Transverse colon (tissue), 4 donors: ENCODE measurements around the gene VRK2. TPM values are rescaled to one million over a fixed set of nuclear protein-coding genes. Genes with fewer than 3 reads are reported as not detected.
"Not testable (repeated sequence)": the region's sequence is repeated elsewhere in the genome, so short reads cannot be mapped to it uniquely, and the experiment has no call there.

ENCODE experiments used
- DNase-seq: peaks from one replicate; pipeline ENCODE4 v3.0.0-alpha.2; 2019
- H3K27ac ChIP-seq, 4 donors: fragments of 200-600 bp; sonication (generic); 2 replicates each; pipeline ENCODE4 v1.5.1; 2016 to 2018; ENCODE audit warnings: inconsistent platforms in 4 of 4
- H3K27me3 ChIP-seq: fragments of 200-600 bp; sonication (generic); 2 replicates; pipeline ENCODE4 v1.5.1; 2017; ENCODE audit warnings: inconsistent platforms
- H3K36me3 ChIP-seq, 4 donors: fragments of 200-600 bp; sonication (generic); 2 replicates each; pipeline ENCODE4 v1.5.1; 2017 to 2019; ENCODE audit warnings: inconsistent platforms in 4 of 4
- H3K4me1 ChIP-seq, 4 donors: fragments of 200-600 bp; sonication (generic); 2 replicates each; pipeline ENCODE4 v1.5.1; 2017 to 2020; ENCODE audit warnings: inconsistent platforms in 4 of 4
- H3K4me3 ChIP-seq, 4 donors: fragments of 200-600 bp; sonication (generic); 1 replicate in 1 of 4; 2 replicates in 3 of 4; pipeline versions ENCODE4 v1.5.1 to v1.6.1; 2017 to 2019; ENCODE audit warnings: inconsistent platforms in 4 of 4
- H3K9me3 ChIP-seq, 2 donors: fragments of 200-600 bp; sonication (generic); 2 replicates each; pipeline ENCODE4 v1.5.1; 2017 to 2019; ENCODE audit warnings: inconsistent platforms in 2 of 2
- EP300 ChIP-seq: sonication (generic); formaldehyde crosslinking; IDR thresholded peaks from one replicate; pipeline ENCODE4 v1.6.1; 2017; ENCODE audit warnings: antibody characterized with exemption, low read depth
- POLR2A ChIP-seq: fragments of 450-650 bp; IDR thresholded peaks from one replicate; pipeline ENCODE4 v1.6.1; 2016; ENCODE audit warnings: antibody characterized with exemption, mild to moderate bottlenecking, moderate library complexity
- POLR2AphosphoS5 ChIP-seq, 3 donors: sonication (generic); formaldehyde crosslinking; IDR thresholded peaks; one replicate each; pipeline ENCODE4 v1.6.1; 2016; ENCODE audit warnings: antibody characterized with exemption in 3 of 3
- WGBS, 2 donors: methylation state at CpG; one replicate each; pipeline ENCODE4 v1.1.5; 2018; ENCODE audit warnings: low coverage in 1 of 2; 5-methylcytosine and 5-hydroxymethylcytosine counted together
- in situ Hi-C, 4 donors: fragments of 200-750 bp; cut with MboI; loops; one replicate each; pipeline versions ENCODE4 v1.15.0 to v1.15.1; 2017; ENCODE audit warnings: low sequenced_read_pairs in 3 of 4, low pct_ligation_motif_present in 1 of 4, low pct_unique_long_range_greater_than_20kb in 1 of 4
- intact Hi-C: fragments of 100-400 bp; cut with DNase I; formaldehyde crosslinking; loops from one replicate; pipeline ENCODE4 v1.15.1; 2023; ENCODE audit warnings: low total_unique reads
- total RNA-seq, 4 donors: library from RNA; depleted of rRNA; stranded (reverse); fragments of >200 nt; gene quantifications; one replicate each; pipeline ENCODE4 v1.1.0, GENCODE V29; 2016
- TF ChIP-seq, protein P1 (sequence below), 5 experiments: fragments of 200-600 bp in 3 of 5; fragments of 450-650 bp in 2 of 5; sonication (generic) in 3 of 5; IDR thresholded peaks; 1 replicate in 2 of 5; 2 replicates in 3 of 5; pipeline ENCODE4 v1.5.1; 2016 to 2017; ENCODE audit warnings: antibody characterized with exemption in 5 of 5, inconsistent platforms in 3 of 5, mild to moderate bottlenecking in 2 of 5, moderate library complexity in 1 of 5

Gene VRK2
- total RNA-seq, 4 donors from 2014 or later = 7.1 to 24.3 (median 15.1) TPM

- no peaks in the 10 kb centered on the region for H3K9me3 ChIP-seq
- H3K4me1 ChIP-seq = no peaks in the 10 kb centered on the region
- no peak overlapping the region for H3K27ac ChIP-seq
- no peak for TF ChIP-seq POLR2AphosphoS5 (IDR thresholded peaks at IDR 0.05)
- no peak for TF ChIP-seq EP300
- H3K4me3 ChIP-seq = no peak overlapping the region
- no peak for DNase-seq
- intact Hi-C loops (no loop called here), in situ Hi-C loops (no loop called here)
- no peaks in the 10 kb centered on the region for H3K27me3 ChIP-seq
- peaks cover 0 to 24% (median 3%) of the 10 kb centered on the region in 4 donors for H3K36me3 ChIP-seq
- 80 to 85% methylated on average over 1 to 2 of the region's 2 CpGs for WGBS, 2 donors
Measured at GRCh38 chr2:58089081-58089480, 42.5 kb downstream of the VRK2 start.

- H3K9me3 ChIP-seq, intact Hi-C loops, H3K4me1 ChIP-seq, H3K4me3 ChIP-seq, H3K27ac ChIP-seq, in situ Hi-C loops, DNase-seq, H3K27me3 ChIP-seq: not testable (repeated sequence)
- 100% methylated on average over 1 to 4 of the region's 4 CpGs for WGBS, 2 donors
- peaks cover 0 to 24% (median 3%) of the 10 kb centered on the region in 4 donors for H3K36me3 ChIP-seq
Measured at GRCh38 chr2:58092772-58093171, 46.2 kb downstream of the VRK2 start.

DNA sequence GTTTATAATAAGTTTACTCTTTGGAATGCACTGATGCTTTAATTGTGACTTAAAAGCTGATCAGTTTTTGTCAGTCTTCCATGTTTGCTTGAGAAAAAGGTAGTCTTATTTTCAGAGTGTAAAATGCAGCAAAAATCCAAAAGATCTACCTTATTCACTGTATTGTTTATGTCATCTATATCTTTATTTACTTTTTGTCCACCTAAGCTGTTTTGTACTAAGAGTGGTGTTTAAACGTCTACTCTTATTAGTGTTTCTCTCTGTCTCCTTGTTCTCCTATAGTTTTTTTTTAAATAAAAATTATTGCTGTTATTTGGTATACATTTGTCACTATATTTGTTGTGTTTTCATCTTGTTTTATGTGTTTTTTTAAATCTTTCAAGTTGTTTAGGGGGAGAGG lies 50.4 kb downstream of the VRK2 start:
- WGBS, 2 donors = 70 to 100% methylated on average over 1 of the region's 1 CpG
- H3K9me3 ChIP-seq = peaks cover 0 to 6% of the 10 kb centered on the region in 2 donors
- H3K4me1 ChIP-seq = no peaks in the 10 kb centered on the region
- no peak overlapping the region for H3K4me3 ChIP-seq
- intact Hi-C loops (no loop called here), in situ Hi-C loops (no loop called here)
- TF ChIP-seq EP300 (no peak), POLR2A (no peak), POLR2AphosphoS5 (IDR thresholded peaks at IDR 0.05) (no peak)
- TF ChIP-seq, protein P1, sequence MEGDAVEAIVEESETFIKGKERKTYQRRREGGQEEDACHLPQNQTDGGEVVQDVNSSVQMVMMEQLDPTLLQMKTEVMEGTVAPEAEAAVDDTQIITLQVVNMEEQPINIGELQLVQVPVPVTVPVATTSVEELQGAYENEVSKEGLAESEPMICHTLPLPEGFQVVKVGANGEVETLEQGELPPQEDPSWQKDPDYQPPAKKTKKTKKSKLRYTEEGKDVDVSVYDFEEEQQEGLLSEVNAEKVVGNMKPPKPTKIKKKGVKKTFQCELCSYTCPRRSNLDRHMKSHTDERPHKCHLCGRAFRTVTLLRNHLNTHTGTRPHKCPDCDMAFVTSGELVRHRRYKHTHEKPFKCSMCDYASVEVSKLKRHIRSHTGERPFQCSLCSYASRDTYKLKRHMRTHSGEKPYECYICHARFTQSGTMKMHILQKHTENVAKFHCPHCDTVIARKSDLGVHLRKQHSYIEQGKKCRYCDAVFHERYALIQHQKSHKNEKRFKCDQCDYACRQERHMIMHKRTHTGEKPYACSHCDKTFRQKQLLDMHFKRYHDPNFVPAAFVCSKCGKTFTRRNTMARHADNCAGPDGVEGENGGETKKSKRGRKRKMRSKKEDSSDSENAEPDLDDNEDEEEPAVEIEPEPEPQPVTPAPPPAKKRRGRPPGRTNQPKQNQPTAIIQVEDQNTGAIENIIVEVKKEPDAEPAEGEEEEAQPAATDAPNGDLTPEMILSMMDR (IDR thresholded peaks at IDR 0.05) = no peak
- no peaks in the 10 kb centered on the region for H3K27me3 ChIP-seq
- DNase-seq = no peak
- peaks cover 0 to 5% (median 0%) of the 10 kb centered on the region in 4 donors for H3K36me3 ChIP-seq
- H3K27ac ChIP-seq = no peak overlapping the region

DNA sequence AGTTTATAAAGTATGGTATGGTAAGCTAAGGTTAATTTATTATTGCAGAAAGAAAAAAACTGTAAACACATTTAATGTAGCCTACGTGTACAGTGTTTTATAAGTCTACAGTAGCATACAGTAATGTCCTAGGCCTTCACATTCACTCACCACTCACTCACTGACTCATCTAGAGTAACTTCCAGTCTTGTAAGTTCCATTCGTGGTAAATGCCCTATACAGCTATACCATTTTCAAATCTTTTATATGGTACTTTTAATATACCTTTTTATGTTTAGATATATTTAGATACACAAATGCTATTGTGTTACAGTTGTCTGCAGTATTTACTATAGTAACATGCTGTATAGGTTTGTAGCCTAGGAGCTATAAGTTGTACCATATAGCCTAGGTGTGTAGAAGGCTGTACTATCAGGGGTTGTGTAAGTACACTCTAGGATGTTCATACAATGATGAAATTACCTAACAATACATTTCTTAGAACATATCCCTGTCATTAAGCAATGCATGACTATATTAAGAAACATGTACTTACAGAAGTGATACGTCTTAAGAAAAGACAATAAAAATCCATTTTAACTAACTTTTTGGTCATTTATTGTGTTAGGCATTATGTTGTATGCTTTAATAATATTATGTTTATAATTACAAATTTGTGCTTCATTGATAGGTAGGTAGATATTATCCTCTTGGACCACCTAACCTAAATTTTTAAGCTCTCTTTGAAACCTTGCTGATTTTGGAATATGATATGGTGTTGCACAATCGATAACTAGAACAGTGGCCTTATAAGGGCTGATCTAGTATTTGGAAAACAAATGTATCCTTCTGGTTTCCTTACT lies 51.9 kb downstream of the VRK2 start:
- 89 to 93% methylated on average over 4 of the region's 4 CpGs for WGBS, 2 donors
- H3K36me3 ChIP-seq = no peaks in the 10 kb centered on the region
- no peak for DNase-seq
- TF ChIP-seq POLR2AphosphoS5 (IDR thresholded peaks at IDR 0.05) (no peak), EP300 (no peak), POLR2A (no peak)
- TF ChIP-seq, protein P1 (IDR thresholded peaks at IDR 0.05) = no peak
- no peaks in the 10 kb centered on the region for H3K4me1 ChIP-seq
- peaks cover 0 to 6% of the 10 kb centered on the region in 2 donors for H3K9me3 ChIP-seq
- in situ Hi-C loops = no loop called here
- no peak overlapping the region for H3K27ac ChIP-seq
- no peaks in the 10 kb centered on the region for H3K27me3 ChIP-seq
- H3K4me3 ChIP-seq = no peak overlapping the region
- intact Hi-C loops = no loop called here

GRCh38 chr2:58099096-58099769 lies 52.6 kb downstream of the VRK2 start:
- H3K9me3 ChIP-seq = peaks cover 0 to 6% of the 10 kb centered on the region in 2 donors
- TF ChIP-seq, protein P1 (IDR thresholded peaks at IDR 0.05) = no peak
- no peak for TF ChIP-seq POLR2A
- no peak for TF ChIP-seq EP300
- no peak for TF ChIP-seq POLR2AphosphoS5 (IDR thresholded peaks at IDR 0.05)
- in situ Hi-C loops (no loop called here), intact Hi-C loops (no loop called here)
- no peak overlapping the region for H3K27ac ChIP-seq
- no peaks in the 10 kb centered on the region for H3K27me3 ChIP-seq
- no peak for DNase-seq
- 88 to 94% methylated on average over 3 to 4 of the region's 4 CpGs for WGBS, 2 donors
- no peak overlapping the region for H3K4me3 ChIP-seq
- no peaks in the 10 kb centered on the region for H3K4me1 ChIP-seq
- no peaks in the 10 kb centered on the region for H3K36me3 ChIP-seq
